HCT116 (cell line): ENCODE measurements around the gene FRMD3. TPM values are rescaled to one million over a fixed set of nuclear protein-coding genes. Genes with fewer than 3 reads are reported as not detected.

Experiments
- ATAC-seq: fragments of 200-7000 bp; cut with Tn5 transposase; 2 replicates; pipeline ENCODE4 v1.9.1; 2020; ENCODE audit warnings: mild to moderate bottlenecking, moderate library complexity
- Bru-seq: library from RNA; stranded (reverse); fragments of 400-500 nt; gene quantifications from one replicate; lab custom pipeline; 2021; lab: Mats Ljungman, UMichigan
- BruChase-seq, 2 experiments: library from RNA; stranded (reverse); fragments of 400-500 nt; gene quantifications; one replicate each; lab custom pipeline; 2021; lab: Mats Ljungman, UMichigan
- BruUV-seq: library from RNA; stranded (reverse); fragments of 400-500 nt; replicated peaks from 2 replicates; lab custom pipeline; 2021; lab: Mats Ljungman, UMichigan
- CTCF ChIA-PET: fragments of 300-600 bp; sonication (Branson Sonifier 250); formaldehyde crosslinking; loops from one replicate; lab custom pipeline; 2021; ENCODE audit warnings: antibody characterized with exemption; lab: Charles Lee
- POLR2A ChIA-PET: fragments of 300-600, 350-600 bp; sonication (Branson Sonifier 250); formaldehyde crosslinking; loops from one replicate; lab custom pipeline; 2021; ENCODE audit warnings: antibody characterized with exemption; lab: Charles Lee
- RAD21 ChIA-PET, 2 experiments: fragments of 300-600 bp; sonication (Branson Sonifier 250); formaldehyde crosslinking; loops; one replicate each; lab custom pipeline; 2023; ENCODE audit warnings: low total read pairs in 2 of 2; ENCODE audit not compliant: uncharacterized antibody in 2 of 2, unreplicated experiment in 2 of 2, low non-redundant PET in 1 of 2; lab: Charles Lee
- DNase-seq: peaks from one replicate; pipeline ENCODE4 v3.0.0-alpha.2; 2010; ENCODE audit warnings: low read depth, low spot score
- H2AFZ ChIP-seq: fragments of 200-600 bp; shearing (Covaris generic), sonication (generic); 2 replicates; pipeline ENCODE4 v1.6.1; 2017; ENCODE audit warnings: low read depth, mixed run types, mixed read lengths, antibody characterized with exemption, low read length; ENCODE audit not compliant: poor library complexity, severe bottlenecking
- H3K27ac ChIP-seq: 2 replicates; pipeline ENCODE4 v1.5.1; 2012; ENCODE audit warnings: low read depth, low read length
- H3K27me3 ChIP-seq: fragments of 200-600 bp; sonication (generic); 2 replicates; pipeline ENCODE4 v1.6.1; 2016; ENCODE audit warnings: mixed run types, low read length, mixed read lengths; ENCODE audit not compliant: insufficient read depth
- H3K36me3 ChIP-seq, 2 experiments: fragments of 200-500 bp in 1 of 2; fragments of 200-600 bp in 1 of 2; sonication (Bioruptor generic) in 1 of 2; sonication (generic) in 1 of 2; 2 replicates each; pipeline versions ENCODE4 v1.5.1 to v1.6.1; 2014 to 2016; ENCODE audit warnings: low read length in 2 of 2, inconsistent platforms in 1 of 2, mixed read lengths in 1 of 2, mixed run types in 1 of 2; ENCODE audit not compliant: insufficient read depth in 2 of 2, control insufficient read depth in 1 of 2
- H3K4me1 ChIP-seq, 2 experiments: fragments of 200-600 bp in 1 of 2; sonication (generic) in 1 of 2; 2 replicates each; pipeline versions ENCODE4 v1.5.1 to v1.6.1; 2012 to 2017; ENCODE audit warnings: low read length in 2 of 2, inconsistent platforms in 1 of 2, mild to moderate bottlenecking in 1 of 2, mixed read lengths in 1 of 2, mixed run types in 1 of 2, moderate library complexity in 1 of 2; ENCODE audit not compliant: insufficient read depth in 2 of 2, control insufficient read depth in 1 of 2
- H3K4me2 ChIP-seq: fragments of 200-600 bp; sonication (generic); 2 replicates; pipeline ENCODE4 v1.6.1; 2017; ENCODE audit warnings: mixed run types, low read length, mixed read lengths
- H3K4me3 ChIP-seq, 2 experiments: fragments of 200-600 bp in 1 of 2; sonication (generic) in 1 of 2; replicated peaks in 1 of 2; 2 replicates each; pipeline ENCODE4 v1.5.1; 2011 to 2016; ENCODE audit warnings: low read length in 2 of 2, control low read depth in 1 of 2, low read depth in 1 of 2, mild to moderate bottlenecking in 1 of 2, mixed read lengths in 1 of 2, mixed run types in 1 of 2
- H3K79me2 ChIP-seq: fragments of 200-600 bp; sonication (generic); 2 replicates; pipeline ENCODE4 v1.6.1; 2017; ENCODE audit warnings: mild to moderate bottlenecking, mixed run types, low read length, moderate library complexity, mixed read lengths; ENCODE audit not compliant: insufficient read depth
- H3K9ac ChIP-seq: fragments of 200-600 bp; sonication (generic); 2 replicates; pipeline ENCODE4 v1.6.1; 2016; ENCODE audit warnings: low read length, mixed read lengths
- H3K9me2 ChIP-seq: fragments of 200-600 bp; sonication (generic), shearing (Covaris generic); 2 replicates; pipeline ENCODE4 v1.6.1; 2017; ENCODE audit warnings: mixed run types, mild to moderate bottlenecking, moderate library complexity; ENCODE audit not compliant: insufficient read depth
- H3K9me3 ChIP-seq, 2 experiments: fragments of 200-500 bp in 1 of 2; fragments of 200-600 bp in 1 of 2; sonication (Bioruptor generic) in 1 of 2; sonication (generic) in 1 of 2; 2 replicates each; pipeline ENCODE4 v1.6.1; 2014 to 2017; ENCODE audit warnings: low read length in 2 of 2, mixed read lengths in 2 of 2, inconsistent platforms in 1 of 2, low read depth in 1 of 2, mild to moderate bottlenecking in 1 of 2, mixed run types in 1 of 2, moderate library complexity in 1 of 2; ENCODE audit not compliant: control insufficient read depth in 1 of 2, insufficient read depth in 1 of 2
- H4K20me1 ChIP-seq: fragments of 200-600 bp; sonication (generic), shearing (Covaris generic); 2 replicates; pipeline ENCODE4 v1.6.1; 2017; ENCODE audit warnings: mixed run types, mild to moderate bottlenecking, moderate library complexity; ENCODE audit not compliant: insufficient read depth
- CBX3 ChIP-seq: IDR thresholded peaks from 2 replicates; pipeline ENCODE4 v1.6.1; 2012; ENCODE audit warnings: low read depth
- CEBPB ChIP-seq: IDR thresholded peaks from 2 replicates; pipeline ENCODE4 v1.6.1; 2012; ENCODE audit warnings: low read depth
- EGR1 ChIP-seq: IDR thresholded peaks from 2 replicates; pipeline ENCODE4 v1.6.1; 2012; ENCODE audit warnings: low read depth
- EZH2 ChIP-seq: fragments of 200-600 bp; sonication (generic); IDR thresholded peaks from 2 replicates; pipeline ENCODE4 v1.6.1; 2017; ENCODE audit warnings: antibody characterized with exemption, mixed run types
- EZH2phosphoT487 ChIP-seq: fragments of 200-600 bp; IDR thresholded peaks from 2 replicates; pipeline ENCODE4 v1.6.1; 2018; ENCODE audit warnings: antibody characterized with exemption, borderline replicate concordance
- JUND ChIP-seq: IDR thresholded peaks from 2 replicates; pipeline ENCODE4 v1.6.1; 2012
- POLR2AphosphoS5 ChIP-seq: IDR thresholded peaks from 2 replicates; pipeline ENCODE4 v1.6.1; 2011; ENCODE audit warnings: mild to moderate bottlenecking, low read depth, low read length, moderate library complexity
- RAD21 ChIP-seq: IDR thresholded peaks from 2 replicates; pipeline ENCODE4 v1.6.1; 2012; ENCODE audit warnings: low read depth, mild to moderate bottlenecking
- SIN3A ChIP-seq: IDR thresholded peaks from 2 replicates; pipeline ENCODE4 v1.6.1; 2012; ENCODE audit warnings: low read depth
- SP1 ChIP-seq: IDR thresholded peaks from 2 replicates; pipeline ENCODE4 v1.6.1; 2012; ENCODE audit warnings: low read depth
- SRF ChIP-seq: IDR thresholded peaks from 2 replicates; pipeline ENCODE4 v1.6.1; 2012; ENCODE audit warnings: low read depth
- intact Hi-C: fragments of 100-400 bp; cut with micrococcal nuclease; formaldehyde crosslinking; loops from 2 replicates; pipeline ENCODE4 v1.10.0; 2022
- long read RNA-seq: library from polyadenylated mRNA; unstranded; transcript quantifications from one replicate; pipeline ENCODE4 v2.0.0, GENCODE V29; 2021; ENCODE audit not compliant: unreplicated experiment
- polyA plus RNA-seq: library from polyadenylated mRNA; unstranded; fragments of >200 nt; gene quantifications from 2 replicates; pipeline ENCODE4 v1.2.1, GENCODE V29; 2012; ENCODE audit warnings: missing spikeins
- total RNA-seq: library from RNA; stranded (reverse); gene quantifications from one replicate; pipeline ENCODE4 v1.2.1, GENCODE V29; 2021; ENCODE audit not compliant: unreplicated experiment
- TF ChIP-seq, protein P1 (sequence below): IDR thresholded peaks from 2 replicates; pipeline ENCODE4 v1.6.1; 2012
- TF ChIP-seq, protein P2 (sequence below): IDR thresholded peaks from 2 replicates; pipeline ENCODE4 v1.6.1; 2012; ENCODE audit warnings: low read depth
- TF ChIP-seq, protein P3 (sequence below): IDR thresholded peaks from 2 replicates; pipeline ENCODE4 v1.6.1; 2012
- TF ChIP-seq, protein P4 (sequence below), 3 experiments: fragments of 200-600 bp in 1 of 3; sonication (generic) in 1 of 3; IDR thresholded peaks in 2 of 3; conservative IDR thresholded peaks in 1 of 3; 2 replicates each; pipeline ENCODE4 v1.5.1; 2012 to 2017; ENCODE audit warnings: low read depth in 2 of 3, low read length in 2 of 3, antibody characterized with exemption in 1 of 3, borderline replicate concordance in 1 of 3, control low read depth in 1 of 3, mild to moderate bottlenecking in 1 of 3, mixed read lengths in 1 of 3, mixed run types in 1 of 3, moderate library complexity in 1 of 3; ENCODE audit not compliant: insufficient read depth in 1 of 3
- TF ChIP-seq, protein P5 (sequence below): IDR thresholded peaks from 2 replicates; pipeline ENCODE4 v1.6.1; 2011; ENCODE audit warnings: mild to moderate bottlenecking, low read length, moderate library complexity; ENCODE audit not compliant: insufficient replicate concordance; ENCODE audit errors: extremely low read depth

FRMD3 gene
- total RNA-seq (0.89 TPM), Bru-seq, nascent RNA (percentile 35 among the genes with signal in this experiment), BruChase-seq, experiment 1, labeled RNA remaining after a 6-hour chase (percentile 39 among the genes with signal in this experiment), BruChase-seq, experiment 2, labeled RNA remaining after a 2-hour chase (percentile 33 among the genes with signal in this experiment)
- polyA plus RNA-seq, result 0.12 and 0.23 TPM in 2 replicates
- long read RNA-seq, full-length matches to known transcripts, result 1 of 4 reads
- long read RNA-seq, partial matches to known transcripts, result 0 of 4 reads
- long read RNA-seq, other reads (novel, unspliced or antisense), result 3 of 4 reads

- Histone ChIP-seq H2AFZ (no peak within 1 kb of the TSS), H3K4me1 (peaks cover 5 to 13% of the 10 kb centered on the region in 2 experiments; a peak in 2 of 4 replicates), H3K9ac (no peak within 1 kb of the TSS), H3K27me3 (peaks cover 5% of the 10 kb centered on the region; the same call in 1 of the 2 replicates), H3K4me2 (peak within 1 kb of the TSS; percentile 76), H3K36me3 (no peaks in the 10 kb centered on the region), H3K9me3 (no peaks in the 10 kb centered on the region), H4K20me1 (no peaks in the 10 kb centered on the region), H3K79me2 (no peaks in the 10 kb centered on the region), H3K4me3 (peak within 1 kb of the TSS; percentile 36 to 57)
- RAD21 ChIA-PET, result interaction anchor here in 1 of 2 experiments (0.6 to 0.8 kb wide), 2 partner anchors 18 to 204 kb away, joined by 3 read pairs; no protein-coding TSS in a partner anchor
- peak; percentile 96 for ATAC-seq
- peak; percentile 43 for DNase-seq
- TF ChIP-seq, protein P1, sequence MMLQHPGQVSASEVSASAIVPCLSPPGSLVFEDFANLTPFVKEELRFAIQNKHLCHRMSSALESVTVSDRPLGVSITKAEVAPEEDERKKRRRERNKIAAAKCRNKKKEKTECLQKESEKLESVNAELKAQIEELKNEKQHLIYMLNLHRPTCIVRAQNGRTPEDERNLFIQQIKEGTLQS, result no peak
- TF ChIP-seq SP1 (no peak), SIN3A (no peak), EGR1 (peak; percentile 47; the same call in 1 of the 2 replicates), POLR2AphosphoS5 (no peak), EZH2 (no peak), CBX3 (peak; percentile 40; the same call in 1 of the 2 replicates), SRF (no peak), JUND (no peak), RAD21 (peak; percentile 44), CEBPB (no peak), EZH2phosphoT487 (no peak)
- TF ChIP-seq, protein P2, sequence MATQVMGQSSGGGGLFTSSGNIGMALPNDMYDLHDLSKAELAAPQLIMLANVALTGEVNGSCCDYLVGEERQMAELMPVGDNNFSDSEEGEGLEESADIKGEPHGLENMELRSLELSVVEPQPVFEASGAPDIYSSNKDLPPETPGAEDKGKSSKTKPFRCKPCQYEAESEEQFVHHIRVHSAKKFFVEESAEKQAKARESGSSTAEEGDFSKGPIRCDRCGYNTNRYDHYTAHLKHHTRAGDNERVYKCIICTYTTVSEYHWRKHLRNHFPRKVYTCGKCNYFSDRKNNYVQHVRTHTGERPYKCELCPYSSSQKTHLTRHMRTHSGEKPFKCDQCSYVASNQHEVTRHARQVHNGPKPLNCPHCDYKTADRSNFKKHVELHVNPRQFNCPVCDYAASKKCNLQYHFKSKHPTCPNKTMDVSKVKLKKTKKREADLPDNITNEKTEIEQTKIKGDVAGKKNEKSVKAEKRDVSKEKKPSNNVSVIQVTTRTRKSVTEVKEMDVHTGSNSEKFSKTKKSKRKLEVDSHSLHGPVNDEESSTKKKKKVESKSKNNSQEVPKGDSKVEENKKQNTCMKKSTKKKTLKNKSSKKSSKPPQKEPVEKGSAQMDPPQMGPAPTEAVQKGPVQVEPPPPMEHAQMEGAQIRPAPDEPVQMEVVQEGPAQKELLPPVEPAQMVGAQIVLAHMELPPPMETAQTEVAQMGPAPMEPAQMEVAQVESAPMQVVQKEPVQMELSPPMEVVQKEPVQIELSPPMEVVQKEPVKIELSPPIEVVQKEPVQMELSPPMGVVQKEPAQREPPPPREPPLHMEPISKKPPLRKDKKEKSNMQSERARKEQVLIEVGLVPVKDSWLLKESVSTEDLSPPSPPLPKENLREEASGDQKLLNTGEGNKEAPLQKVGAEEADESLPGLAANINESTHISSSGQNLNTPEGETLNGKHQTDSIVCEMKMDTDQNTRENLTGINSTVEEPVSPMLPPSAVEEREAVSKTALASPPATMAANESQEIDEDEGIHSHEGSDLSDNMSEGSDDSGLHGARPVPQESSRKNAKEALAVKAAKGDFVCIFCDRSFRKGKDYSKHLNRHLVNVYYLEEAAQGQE, result no peak
- TF ChIP-seq, protein P3, sequence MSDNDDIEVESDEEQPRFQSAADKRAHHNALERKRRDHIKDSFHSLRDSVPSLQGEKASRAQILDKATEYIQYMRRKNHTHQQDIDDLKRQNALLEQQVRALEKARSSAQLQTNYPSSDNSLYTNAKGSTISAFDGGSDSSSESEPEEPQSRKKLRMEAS, result peak; percentile 83
- TF ChIP-seq, protein P4, sequence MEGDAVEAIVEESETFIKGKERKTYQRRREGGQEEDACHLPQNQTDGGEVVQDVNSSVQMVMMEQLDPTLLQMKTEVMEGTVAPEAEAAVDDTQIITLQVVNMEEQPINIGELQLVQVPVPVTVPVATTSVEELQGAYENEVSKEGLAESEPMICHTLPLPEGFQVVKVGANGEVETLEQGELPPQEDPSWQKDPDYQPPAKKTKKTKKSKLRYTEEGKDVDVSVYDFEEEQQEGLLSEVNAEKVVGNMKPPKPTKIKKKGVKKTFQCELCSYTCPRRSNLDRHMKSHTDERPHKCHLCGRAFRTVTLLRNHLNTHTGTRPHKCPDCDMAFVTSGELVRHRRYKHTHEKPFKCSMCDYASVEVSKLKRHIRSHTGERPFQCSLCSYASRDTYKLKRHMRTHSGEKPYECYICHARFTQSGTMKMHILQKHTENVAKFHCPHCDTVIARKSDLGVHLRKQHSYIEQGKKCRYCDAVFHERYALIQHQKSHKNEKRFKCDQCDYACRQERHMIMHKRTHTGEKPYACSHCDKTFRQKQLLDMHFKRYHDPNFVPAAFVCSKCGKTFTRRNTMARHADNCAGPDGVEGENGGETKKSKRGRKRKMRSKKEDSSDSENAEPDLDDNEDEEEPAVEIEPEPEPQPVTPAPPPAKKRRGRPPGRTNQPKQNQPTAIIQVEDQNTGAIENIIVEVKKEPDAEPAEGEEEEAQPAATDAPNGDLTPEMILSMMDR (IDR thresholded peaks at IDR 0.05 in 2 of 3, conservative IDR thresholded peaks at IDR 0.05 in 1 of 3; ENCODE audit: borderline replicate concordance in 1 of 3, insufficient read depth in 1 of 3, low read depth in 2 of 3, low read length in 2 of 3), result peak; percentile 62 to 82 (median 79)
- TF ChIP-seq, protein P5, sequence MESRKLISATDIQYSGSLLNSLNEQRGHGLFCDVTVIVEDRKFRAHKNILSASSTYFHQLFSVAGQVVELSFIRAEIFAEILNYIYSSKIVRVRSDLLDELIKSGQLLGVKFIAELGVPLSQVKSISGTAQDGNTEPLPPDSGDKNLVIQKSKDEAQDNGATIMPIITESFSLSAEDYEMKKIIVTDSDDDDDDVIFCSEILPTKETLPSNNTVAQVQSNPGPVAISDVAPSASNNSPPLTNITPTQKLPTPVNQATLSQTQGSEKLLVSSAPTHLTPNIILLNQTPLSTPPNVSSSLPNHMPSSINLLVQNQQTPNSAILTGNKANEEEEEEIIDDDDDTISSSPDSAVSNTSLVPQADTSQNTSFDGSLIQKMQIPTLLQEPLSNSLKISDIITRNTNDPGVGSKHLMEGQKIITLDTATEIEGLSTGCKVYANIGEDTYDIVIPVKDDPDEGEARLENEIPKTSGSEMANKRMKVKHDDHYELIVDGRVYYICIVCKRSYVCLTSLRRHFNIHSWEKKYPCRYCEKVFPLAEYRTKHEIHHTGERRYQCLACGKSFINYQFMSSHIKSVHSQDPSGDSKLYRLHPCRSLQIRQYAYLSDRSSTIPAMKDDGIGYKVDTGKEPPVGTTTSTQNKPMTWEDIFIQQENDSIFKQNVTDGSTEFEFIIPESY, result no peak
- TF ChIP-seq, all 23 proteins: peak for 5
- no peaks in the 10 kb centered on the region for H3K9me2 ChIP-seq
- peak within 1 kb of the TSS; percentile 37; the same call in 1 of the 2 replicates for H3K27ac ChIP-seq
- ChIA-PET CTCF (interaction anchor here (2.4 kb wide), 1 partner anchor 204 kb away, joined by 16 read pairs; no protein-coding TSS in a partner anchor), POLR2A (interaction anchor here (0.9 kb wide), 1 partner anchor 204 kb away, joined by 3 read pairs; no protein-coding TSS in a partner anchor)
- intact Hi-C loops, result no loop called here
- no TSS peak for BruUV-seq
Observed at GRCh38 chr9:83538172-83538889, at the start of gene FRMD3. TSS of gene FRMD3 (minus strand) at chr9:83538401. CDS start at chr9:83538231, 170 bp downstream.
